Stimulated activated CD8-positive, alpha-beta memory T cell treated with anti-CD3 and anti-CD28 coated beads, Interleukin-7, amount 100 ng/mL, for 1 hour (primary cell): Measurements from ENCODE around the gene POLR1G.

Experiments
- DNase-seq, 2 donors: peaks; one replicate each; pipeline ENCODE4 v3.0.0-alpha.2; 2020; ENCODE audit warnings: low read depth in 2 of 2

POLR1G gene

DNA sequence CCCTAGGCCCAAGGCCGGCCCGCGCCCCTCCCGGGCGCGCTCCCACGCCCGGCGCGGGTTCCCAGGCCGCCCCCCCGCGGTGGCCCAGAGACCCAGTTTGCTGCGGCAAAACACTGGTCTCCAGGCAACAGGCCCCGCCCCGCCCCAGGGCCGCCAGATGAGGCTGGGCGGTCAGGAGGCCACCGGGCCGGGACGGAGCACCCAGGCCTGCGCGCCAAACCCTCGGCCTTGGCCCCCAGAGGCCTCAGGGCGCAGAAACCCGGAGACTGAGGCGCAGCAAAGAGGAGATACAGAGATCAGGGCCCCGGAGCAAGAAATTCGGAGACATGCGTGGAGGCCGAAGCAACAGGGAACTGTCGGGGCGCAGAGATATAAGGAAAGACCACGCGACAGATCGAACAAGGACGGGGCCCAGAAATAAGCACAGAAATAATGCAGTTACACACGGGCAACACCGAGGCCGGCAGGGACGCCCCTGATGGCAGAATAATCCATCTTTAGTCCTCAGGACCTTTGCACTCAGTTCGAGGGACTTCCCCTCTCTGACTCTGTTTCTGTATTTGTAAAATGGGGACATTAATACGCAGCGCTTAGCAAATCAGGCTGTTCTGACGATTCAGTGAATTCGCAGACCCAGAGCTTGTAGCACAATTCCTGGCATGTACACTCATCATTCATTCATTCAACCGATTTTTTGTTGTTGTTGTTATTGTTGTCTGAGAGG, 38.0 kb downstream of the POLR1G start:
- DNase-seq, result peak; percentile 65 to 67

DNA sequence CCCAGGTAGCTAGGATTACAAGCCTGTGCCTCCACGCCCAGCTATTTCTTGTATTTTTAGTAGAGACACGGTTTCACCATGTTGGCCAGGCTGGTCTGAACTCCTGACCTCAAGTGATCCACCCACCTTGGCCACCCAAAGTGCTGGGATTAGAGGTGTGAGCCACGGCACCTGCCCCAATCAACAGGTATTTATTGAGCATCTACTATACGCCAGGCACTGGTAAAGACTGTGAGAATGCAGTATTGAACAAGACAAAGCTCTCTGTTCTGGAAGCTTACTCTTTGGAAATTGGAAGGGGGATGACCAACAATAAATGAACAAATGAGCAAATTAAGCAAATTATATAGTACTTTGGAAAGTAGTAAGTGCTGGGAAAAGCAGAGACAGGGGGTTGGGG, 38.7 kb downstream of the POLR1G start:
- DNase-seq, result no peak

DNA sequence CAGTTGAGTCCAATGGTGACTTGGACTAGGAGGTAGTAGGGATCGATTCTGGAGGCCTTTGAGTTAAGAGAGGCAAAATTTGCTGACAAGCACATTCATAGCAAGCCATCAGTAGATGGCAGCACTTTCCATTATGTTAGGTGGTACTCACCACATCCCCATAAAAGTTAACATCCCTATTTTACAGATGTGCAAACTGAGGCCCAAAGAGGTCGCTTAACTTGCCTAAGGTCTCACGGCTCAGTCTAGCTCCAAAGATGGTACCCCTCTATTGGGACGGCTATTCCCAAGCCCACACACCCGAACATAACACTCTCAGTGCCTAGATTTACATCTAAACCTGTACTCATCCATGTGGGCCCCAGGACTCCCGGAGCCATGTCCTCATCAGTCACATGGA, 39.9 kb downstream of the POLR1G start:
- DNase-seq, result no peak

DNA sequence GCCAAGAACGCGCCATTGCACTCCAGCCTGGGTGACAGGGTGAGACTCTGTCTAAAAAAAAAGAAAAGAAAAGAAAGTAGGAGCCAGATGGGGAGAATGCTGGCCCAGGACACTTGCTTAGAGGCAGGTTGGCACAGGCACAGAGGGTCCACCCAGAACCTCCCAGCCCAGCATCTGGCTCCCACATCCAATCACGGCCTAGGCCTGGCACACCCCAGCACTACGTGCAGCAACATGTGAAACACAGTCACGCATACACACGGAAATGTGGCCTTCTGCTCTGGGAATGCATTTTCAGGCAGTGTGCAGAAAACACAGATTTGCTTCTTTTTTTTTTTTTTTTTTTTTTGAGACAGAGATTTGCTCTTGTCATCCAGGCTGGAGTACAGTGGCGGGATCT, 40.5 kb downstream of the POLR1G start:
- no peak for DNase-seq

DNA sequence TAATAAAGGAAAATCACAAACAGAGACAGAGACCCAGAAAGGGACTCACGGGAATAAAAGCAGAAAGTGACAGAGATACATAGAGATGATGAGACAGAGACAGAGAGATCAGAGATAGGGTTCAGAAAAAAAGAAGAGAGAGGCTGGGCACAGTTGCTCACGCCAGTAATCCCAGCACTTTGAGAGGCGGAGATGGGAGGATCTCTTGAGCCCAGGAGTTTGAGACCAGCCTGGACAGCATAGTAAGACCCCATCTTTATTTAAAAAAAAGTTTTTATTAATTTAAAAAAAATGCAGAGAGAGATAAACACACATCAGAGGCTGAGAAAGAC, 41.9 kb downstream of the POLR1G start:
- DNase-seq, result no peak

DNA sequence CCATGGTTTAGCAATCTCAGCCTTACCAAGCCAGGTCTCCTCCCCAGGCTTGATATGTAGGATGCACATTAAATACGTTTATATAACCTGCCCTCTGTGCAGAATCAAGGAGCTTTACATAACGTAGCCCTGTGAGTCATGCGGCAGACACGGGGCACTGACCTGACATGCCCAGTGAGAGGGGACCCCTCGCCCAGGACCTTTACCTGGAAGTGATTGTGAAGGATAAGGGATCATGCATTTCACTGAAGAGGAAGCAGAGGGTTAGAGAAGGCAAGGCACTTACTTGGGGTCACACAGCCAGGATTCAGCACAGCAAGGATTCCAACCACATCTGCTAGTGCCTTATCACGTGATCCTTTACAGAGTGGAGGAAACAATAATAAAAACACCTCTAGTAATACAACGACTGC, 42.4 kb downstream of the POLR1G start:
- DNase-seq, result no peak

DNA sequence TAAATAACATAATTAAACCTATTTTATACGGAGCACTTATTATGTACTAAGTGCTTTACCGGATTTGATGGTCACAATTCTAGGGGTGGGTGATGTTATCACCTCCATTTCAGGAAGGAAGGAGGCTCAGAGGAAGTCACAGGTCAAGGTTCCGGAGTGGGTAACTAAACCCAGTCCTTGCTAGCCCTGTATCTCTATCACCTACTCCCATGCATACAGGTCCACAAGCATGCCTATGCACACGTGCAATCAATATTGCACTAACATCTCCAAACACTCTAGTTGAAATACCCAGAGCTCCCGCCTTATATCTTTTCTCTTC, 43.5 kb downstream of the POLR1G start:
- no peak for DNase-seq

DNA sequence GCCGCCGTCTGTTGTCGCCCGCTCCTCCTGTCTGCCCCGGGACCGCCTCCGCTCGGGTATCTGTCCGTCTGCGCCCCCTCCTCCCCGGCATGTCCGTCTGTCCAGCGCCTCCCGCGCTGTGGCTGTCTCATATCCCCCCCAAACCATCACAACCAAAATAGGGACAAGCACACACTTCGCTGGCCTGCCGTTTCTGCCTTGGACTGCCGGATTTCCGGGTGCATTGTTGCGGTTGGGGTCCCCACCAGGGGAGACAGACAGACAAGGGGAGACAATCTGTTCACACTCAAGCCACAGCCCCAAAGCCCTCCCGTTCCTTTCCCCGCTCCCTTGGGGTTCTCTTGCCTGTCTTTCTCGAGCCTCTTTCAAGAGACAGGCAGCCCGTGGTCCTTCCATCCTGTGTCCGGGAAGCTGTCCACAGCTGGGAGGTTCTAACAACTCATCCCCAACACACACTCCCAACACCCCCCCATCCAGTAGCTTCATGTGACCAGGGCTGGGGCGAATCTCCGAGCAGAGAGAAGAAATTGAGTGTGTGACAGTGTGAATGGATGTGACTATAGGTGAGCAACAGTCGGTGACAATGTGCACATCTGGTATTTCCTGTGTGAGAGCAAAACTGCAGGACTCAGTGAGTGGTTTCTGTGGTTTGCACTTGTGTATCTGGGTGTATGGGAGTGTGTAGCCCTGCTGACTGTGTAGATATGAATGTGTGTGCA, 44.8 kb downstream of the POLR1G start:
- no peak for DNase-seq

DNA sequence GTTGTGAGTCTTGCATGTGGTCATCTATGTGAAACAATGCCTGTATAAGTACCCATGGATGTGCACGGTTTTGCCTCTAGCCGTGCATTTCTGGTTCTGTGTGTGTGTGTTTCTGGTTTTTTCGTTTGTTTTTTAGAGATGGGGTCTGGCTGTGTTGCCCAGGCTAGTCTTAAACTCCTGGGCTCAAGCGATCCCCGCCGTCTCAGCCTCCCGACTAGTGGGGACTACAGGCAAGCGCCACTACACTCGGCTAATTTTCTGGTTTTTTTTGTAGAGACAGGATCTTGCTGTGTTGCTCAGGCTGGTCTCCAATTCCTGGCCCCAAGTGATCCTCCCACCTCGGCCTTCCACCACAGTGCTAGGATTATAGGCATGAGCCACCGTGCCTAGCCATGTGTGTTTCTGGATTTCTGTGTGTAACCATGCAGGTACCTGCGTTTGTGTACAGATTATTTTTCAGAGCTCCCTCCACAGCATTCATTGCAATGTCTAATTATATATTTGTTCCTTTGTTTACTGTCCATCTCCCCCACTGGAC, 45.5 kb downstream of the POLR1G start:
- DNase-seq, result no peak

DNA sequence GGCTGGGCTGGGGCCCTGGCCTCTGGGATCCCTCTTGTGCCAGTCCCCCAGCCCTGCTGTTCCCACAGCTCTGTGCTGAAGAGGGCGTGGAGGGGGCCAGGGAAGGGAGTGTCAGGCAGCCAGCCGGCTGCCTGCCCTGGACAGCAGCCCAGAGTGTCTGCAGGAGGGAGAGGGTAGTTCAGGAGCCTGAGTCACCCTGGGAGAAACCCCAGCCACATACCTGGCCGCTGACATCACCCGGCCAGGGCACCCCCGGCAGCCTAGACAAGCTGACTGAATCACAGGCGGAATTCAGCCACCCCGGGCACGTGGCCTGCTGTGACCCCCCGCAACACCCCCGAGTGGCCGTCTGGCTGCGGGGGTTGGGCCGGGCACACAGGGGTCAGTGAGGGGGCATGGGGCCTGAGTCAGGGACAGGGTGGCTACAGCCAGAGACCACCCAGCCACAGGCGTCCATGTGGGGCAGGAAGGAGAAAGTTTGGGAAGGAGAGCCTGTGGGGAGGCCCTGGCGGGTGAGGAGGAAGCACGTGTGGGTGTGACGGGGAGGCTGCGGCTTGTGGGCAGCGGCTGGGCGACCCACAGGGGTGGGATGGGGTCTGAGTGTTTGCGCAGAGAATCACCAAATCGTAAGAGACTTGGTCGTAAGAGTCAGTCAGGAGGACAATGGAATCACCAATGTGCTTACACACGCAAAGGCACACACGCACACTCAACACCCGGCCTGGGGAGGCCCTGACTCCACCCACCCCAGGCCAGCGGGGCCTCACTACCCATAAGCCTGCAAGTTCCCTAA, 49.5 kb downstream of the POLR1G start:
- no peak for DNase-seq

DNA sequence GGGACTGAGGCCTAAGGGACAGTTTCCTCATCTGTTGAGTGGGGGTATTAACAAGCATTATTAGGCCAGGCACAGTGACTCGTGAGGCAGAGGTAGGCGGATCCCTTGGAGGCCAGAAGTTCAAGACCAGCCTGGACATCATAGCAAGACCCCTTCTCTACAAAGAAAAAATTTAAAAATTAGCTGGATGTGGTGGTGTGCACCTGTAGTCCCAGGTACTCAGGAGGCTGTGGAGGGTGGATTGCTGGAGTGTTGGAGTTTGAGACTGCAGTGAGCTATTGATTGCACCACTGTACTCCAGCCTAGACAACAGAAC, 50.0 kb downstream of the POLR1G start:
- no peak for DNase-seq

DNA sequence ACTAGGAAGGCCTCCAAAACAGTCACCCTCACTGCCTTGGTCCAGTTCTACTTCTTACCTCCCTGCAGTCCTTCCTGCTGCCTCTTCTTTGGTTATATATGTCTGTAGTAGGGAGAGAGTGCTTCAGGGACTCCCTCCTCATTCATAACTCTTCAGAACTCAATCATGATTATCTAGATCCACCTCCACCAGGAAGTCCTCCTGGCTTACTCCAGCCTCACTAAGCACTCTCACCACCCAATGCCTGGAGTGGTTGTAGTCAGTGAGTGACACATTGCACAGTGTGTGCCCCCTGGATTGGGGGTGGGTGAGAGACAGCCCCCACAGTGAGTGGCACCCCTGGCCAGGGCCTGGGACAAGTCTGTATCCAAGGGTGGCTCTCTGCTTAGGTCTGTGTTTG, 51.3 kb downstream of the POLR1G start:
- DNase-seq, result no peak
